ENCODE results near the gene KIAA1217.

- TF ChIP-seq CTCF (IDR thresholded peaks at IDR 0.05), result no peak
- TF ChIP-seq POLR2A (IDR thresholded peaks at IDR 0.05), result no peak
Measured at GRCh38 chr10:24597426-24597825, 388.5 kb downstream of the KIAA1217 start.
